Embryonic facial prominence (tissue), 1 donor: ENCODE data around the gene F2RL3.
"Not testable (repeated sequence)": the region's sequence is repeated elsewhere in the genome, so short reads cannot be mapped to it uniquely, and the experiment has no call there.

Experiments
- DNase-seq: peaks from one replicate; pipeline ENCODE4 v3.0.0-alpha.2; 2016; ENCODE audit errors: extremely low spot score

F2RL3 gene

GRCh38 chr19:16874978-16875299, 13.9 kb upstream of the F2RL3 start:
- DNase-seq = not testable (repeated sequence)

GRCh38 chr19:16875584-16876555, 12.9 kb upstream of the F2RL3 start:
- DNase-seq = no peak

DNA sequence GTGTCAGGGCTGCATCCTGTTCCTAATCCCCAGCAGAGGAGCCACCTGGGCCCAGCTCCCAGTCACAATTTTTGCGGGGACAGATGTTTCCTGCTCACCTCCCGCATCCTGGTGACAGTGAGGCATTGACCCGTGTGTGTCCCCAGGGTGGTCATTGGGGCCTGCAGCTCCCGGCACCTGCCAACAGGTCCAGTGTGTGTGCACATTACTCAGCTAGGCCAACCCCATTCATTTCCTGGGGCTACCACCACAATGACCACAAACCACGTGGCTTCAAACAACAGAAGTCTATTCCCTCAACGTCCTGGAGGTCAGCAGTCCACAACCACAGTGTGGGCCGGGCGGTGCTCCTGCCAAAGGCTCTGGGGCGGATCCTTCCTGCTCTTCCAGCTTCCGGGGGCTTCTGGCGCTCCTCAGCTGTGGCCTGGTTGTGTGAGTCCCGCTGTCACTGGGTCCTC, 11.9 kb upstream of the F2RL3 start:
- DNase-seq = no peak

GRCh38 chr19:16877581-16877980, 11.2 kb upstream of the F2RL3 start:
- no peak for DNase-seq

- DNase-seq = no peak
Measured at GRCh38 chr19:16878181-16878965, 10.4 kb upstream of the F2RL3 start.

- DNase-seq = no peak
Measured at GRCh38 chr19:16880884-16881554, 7.8 kb upstream of the F2RL3 start.

DNA sequence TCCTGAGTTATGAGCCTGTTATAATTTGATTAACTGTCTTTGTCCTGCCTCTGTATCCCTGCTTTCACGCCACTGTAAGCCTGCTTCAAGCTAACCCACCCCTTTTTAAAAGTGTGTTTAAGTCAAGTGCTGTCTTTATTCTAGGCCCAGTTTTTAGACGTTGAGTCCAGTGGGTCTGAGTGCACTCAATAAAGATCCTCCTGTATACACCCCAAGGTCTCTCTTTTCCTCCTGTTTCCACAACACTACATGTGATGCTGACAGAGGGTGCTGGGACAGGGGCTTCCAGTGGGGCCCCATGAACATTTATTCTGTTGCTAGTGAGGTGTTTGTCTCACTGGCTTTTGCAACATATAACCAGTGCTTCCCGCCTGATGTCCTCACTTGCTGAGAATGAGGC, 6.7 kb upstream of the F2RL3 start:
- no peak for DNase-seq

- no peak for DNase-seq
Measured at GRCh38 chr19:16883522-16883921, 5.3 kb upstream of the F2RL3 start.

- no peak for DNase-seq
Measured at GRCh38 chr19:16885166-16885565, 3.6 kb upstream of the F2RL3 start.

GRCh38 chr19:16886305-16886880, 2.4 kb upstream of the F2RL3 start:
- no peak for DNase-seq

DNA sequence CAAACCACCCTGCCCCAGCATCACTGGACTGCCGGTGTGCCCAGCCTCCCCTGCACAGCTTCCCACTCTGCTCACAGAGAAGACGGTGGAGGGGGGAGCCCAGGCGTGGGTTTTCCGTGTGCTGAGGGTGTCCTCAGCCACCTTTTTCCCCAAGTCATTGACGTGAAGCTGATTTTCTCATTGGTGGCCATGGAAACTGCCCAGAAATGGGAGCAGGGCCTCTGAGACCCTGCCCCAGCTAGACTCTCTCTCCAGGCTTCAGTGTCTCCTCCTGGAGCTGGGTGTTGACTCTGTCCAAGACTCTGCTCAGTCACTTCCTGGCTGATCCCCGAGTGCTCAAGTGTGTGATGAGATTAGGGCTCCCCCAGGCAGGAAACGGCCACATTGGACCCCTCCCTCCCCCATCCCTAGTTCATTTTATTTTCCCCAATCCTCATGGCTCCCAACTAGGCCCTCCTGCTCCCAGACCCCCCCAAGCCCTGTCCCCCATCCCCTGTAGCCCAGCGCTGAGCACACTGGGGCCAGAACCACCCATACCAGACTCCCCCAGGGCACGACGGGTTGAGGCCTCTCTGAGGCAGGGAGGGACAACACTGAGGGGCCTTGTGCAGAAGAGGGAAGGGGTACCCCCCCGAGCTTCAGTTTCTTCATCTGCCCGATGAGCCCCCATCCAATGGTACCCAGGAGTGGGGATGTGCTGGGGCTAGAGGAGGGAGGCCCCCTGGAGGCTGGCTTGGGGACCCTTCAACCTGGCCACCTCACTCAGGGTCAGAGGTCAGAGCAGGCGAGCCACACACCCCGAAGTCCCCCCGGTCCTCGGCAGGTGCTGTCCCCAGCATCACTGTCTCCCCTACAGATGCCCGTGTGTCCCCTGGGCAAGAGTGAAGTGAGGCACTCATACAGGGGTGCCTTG, 1.2 kb upstream of the F2RL3 start:
- DNase-seq = no peak

DNA sequence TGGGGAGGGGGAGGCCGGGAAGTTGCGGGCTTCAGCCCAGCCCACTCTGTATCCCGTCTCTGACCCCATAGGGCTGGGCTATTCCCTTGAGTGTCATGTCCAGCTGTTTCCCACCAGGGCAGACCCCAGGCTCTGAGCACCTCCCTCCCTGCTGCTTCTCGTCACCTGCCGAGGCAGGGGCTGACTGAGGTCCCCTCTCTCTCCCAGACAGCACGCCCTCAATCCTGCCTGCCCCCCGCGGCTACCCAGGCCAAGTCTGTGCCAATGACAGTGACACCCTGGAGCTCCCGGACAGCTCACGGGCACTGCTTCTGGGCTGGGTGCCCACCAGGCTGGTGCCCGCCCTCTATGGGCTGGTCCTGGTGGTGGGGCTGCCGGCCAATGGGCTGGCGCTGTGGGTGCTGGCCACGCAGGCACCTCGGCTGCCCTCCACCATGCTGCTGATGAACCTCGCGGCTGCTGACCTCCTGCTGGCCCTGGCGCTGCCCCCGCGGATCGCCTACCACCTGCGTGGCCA, 625 bp downstream of the F2RL3 start:
- no peak for DNase-seq

GRCh38 chr19:16889883-16890460, 1.2 kb downstream of the F2RL3 start:
- no peak for DNase-seq

DNA sequence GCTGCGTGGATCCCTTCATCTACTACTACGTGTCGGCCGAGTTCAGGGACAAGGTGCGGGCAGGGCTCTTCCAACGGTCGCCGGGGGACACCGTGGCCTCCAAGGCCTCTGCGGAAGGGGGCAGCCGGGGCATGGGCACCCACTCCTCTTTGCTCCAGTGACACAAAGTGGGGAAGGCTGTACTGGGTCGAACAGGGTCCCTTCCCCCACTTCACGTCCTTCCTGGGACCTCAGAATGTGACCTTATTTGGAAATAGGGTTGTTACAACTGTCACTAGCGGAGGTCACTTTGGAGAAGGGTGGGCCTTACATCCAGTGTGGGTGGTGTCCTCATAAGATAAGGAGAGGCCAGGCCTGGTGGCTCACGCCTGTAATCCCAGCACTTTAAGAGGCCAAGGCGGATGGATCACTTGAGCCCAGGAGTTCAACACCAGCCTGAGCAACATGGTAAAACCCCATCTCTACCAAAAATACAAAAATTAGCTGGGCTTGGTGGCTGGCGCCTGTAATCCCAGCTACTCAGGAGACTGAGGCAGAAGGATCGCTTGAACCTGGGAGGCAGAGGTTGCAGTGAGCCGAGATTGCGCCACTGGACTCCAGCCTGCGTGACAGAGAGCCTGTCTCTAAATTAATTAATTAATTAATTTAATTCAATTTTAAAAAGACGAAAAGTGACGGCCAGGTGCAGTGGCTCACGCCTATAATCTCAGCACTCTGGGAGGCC, 1.8 kb downstream of the F2RL3 start:
- DNase-seq = no peak

- DNase-seq = no peak
Measured at GRCh38 chr19:16891696-16892382, 3.0 kb downstream of the F2RL3 start.

DNA sequence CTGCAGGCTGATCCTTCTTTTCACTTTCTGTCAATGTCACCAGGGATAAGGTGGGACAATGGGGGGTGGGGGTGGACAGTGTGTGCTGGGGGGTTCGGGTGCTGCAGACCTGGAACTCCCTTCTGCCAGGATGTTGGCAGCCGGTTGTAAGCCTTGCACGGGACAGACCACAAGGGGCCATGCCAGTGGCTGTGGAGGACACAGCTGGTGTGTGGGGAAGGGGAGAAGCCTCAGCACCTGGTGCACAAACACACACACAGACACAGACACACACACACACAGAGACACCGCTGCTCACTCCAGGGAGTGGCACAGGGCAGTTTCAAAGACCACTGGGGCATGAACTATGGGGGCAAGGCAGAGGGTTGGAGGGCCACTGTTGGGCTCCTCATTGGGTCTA, 3.6 kb downstream of the F2RL3 start:
- no peak for DNase-seq

GRCh38 chr19:16892868-16893685, 4.3 kb downstream of the F2RL3 start:
- DNase-seq = no peak

- no peak for DNase-seq
Measured at GRCh38 chr19:16893686-16893989, 4.8 kb downstream of the F2RL3 start.
